NOMO-1 (cell line): Measurements from ENCODE around the gene POLR3K.
"Not testable (repeated sequence)": the region's sequence is repeated elsewhere in the genome, so short reads cannot be mapped to it uniquely, and the experiment has no call there.

Experiments used
- DNase-seq, 2 experiments: peaks; one replicate each; lab custom pipeline; 2025; ENCODE audit not compliant: unreplicated experiment in 2 of 2; lab: John Stamatoyannopoulos, UW

Gene POLR3K

DNA sequence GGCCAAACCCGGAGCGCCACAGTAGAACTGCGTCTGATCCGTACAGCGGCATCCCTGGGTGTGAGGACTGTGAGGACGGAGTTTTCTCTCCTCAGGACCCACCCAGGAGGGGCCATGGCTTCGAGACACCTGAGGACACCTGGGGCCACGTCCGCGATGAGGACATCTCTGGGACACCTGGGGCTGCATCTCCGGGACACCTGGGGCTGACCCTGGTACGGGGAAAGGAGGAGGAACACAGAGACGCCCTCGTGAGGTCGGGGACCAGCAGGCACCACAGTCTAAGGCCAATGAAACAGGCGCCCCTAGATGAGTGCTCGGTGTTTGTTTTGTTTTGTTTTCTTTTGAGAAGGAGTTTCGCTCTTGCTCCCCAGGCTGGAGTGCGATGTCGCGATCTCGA is 29.3 kb downstream of the POLR3K start:
- DNase-seq, result not testable (repeated sequence)

DNA sequence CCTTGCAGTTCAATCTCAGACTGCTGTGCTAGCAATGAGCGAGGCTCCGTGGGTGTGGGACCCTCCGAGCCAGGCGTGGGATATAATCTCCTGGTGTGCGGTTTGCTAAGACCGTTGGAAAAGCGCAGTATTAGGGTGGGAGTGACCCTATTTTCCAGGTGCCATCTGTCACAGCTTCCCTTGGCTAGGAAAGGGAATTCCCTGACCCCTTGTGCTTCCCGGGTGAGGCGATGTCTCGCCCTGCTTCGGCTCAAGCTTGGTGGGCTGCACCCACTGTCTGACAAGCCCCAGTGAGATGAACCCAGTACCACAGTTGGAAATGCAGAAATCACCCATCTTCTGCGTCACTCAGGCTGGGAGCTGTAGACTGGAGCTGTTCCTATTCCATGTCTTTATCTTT is 32.5 kb downstream of the POLR3K start:
- DNase-seq, result not testable (repeated sequence)

- not testable (repeated sequence) for DNase-seq
These were observed 36.2 kb downstream of the POLR3K start for GRCh38 chr16:17062-17765.

DNA sequence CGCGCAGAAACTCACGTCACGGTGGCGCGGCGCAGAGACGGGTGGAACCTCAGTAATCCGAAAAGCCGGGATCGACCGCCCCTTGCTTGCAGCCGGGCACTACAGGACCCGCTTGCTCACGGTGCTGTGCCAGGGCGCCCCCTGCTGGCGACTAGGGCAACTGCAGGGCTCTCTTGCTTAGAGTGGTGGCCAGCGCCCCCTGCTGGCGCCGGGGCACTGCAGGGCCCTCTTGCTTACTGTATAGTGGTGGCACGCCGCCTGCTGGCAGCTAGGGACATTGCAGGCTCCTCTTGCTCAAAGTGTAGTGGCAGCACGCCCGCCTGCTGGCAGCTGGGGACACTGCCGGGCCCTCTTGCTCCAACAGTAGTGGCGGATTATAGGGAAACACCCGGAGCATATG is 42.6 kb downstream of the POLR3K start:
- DNase-seq, result peak in 1 of 2 experiments; percentile 49

DNA sequence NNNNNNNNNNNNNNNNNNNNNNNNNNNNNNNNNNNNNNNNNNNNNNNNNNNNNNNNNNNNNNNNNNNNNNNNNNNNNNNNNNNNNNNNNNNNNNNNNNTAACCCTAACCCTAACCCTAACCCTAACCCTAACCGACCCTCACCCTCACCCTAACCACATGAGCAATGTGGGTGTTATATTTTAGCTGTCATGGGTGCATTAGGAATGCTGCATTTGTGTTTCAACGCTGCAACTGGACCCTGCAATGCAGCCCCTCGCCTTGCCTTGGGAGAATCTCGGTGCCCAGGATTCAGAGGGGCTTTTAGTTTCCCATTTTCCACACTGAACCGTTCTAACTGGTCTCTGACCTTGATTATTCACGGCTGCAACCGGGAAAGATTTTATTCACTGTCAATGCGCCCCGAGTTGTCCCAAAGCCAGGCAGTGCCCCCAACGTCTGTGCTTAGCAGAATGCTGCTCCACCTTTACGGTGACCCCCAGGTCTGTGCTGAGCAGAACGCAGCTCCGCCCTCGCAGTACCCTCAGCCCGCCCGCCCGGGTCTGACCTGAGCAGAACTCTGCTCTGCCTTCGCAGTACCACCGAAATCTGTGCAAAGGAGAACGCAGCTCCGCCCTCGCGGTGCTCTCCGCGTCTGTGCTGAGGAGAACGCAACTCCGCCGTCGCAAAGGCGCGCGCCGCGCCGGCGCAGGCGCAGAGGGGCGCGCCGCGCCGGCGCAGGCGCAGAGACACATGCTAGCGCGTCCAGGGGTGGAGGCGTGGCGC is 43.3 kb downstream of the POLR3K start:
- DNase-seq, result no peak
